Osteoblast (primary cell): ENCODE results near the gene NDRG4. TPM values are rescaled to one million over a fixed set of nuclear protein-coding genes. Genes with fewer than 3 reads are reported as not detected.

ENCODE experiments used
- DNase-seq: peaks from one replicate; pipeline ENCODE4 v3.0.0; 2011; ENCODE audit warnings: low spot score, mixed read lengths; ENCODE audit not compliant: insufficient read length; ENCODE audit errors: missing footprints
- H2AFZ ChIP-seq: 2 replicates; pipeline ENCODE4 v1.6.0; 2011; ENCODE audit warnings: mild to moderate bottlenecking, low read length
- H3K27ac ChIP-seq: 2 replicates; pipeline ENCODE4 v1.5.1; 2011; ENCODE audit warnings: mild to moderate bottlenecking, low read depth, low read length, moderate library complexity
- H3K27me3 ChIP-seq: 2 replicates; pipeline ENCODE4 v1.6.0; 2012; ENCODE audit warnings: mild to moderate bottlenecking, control low read depth, inconsistent platforms, low read length, moderate library complexity; ENCODE audit not compliant: insufficient read depth
- H3K36me3 ChIP-seq: 2 replicates; pipeline ENCODE4 v1.5.1; 2011; ENCODE audit warnings: mild to moderate bottlenecking, low read length, control low read depth, moderate library complexity; ENCODE audit not compliant: insufficient read depth
- H3K4me1 ChIP-seq: 2 replicates; pipeline ENCODE4 v1.5.1; 2011; ENCODE audit warnings: mild to moderate bottlenecking, low read length, control low read depth, moderate library complexity; ENCODE audit not compliant: insufficient read depth
- H3K4me2 ChIP-seq: 2 replicates; pipeline ENCODE4 v1.6.0; 2011; ENCODE audit warnings: mild to moderate bottlenecking, low read length; ENCODE audit not compliant: insufficient read depth
- H3K4me3 ChIP-seq: fragments of 200-600 bp; sonication (generic); 3 replicates; pipeline ENCODE4 v1.5.1; 2012; ENCODE audit warnings: mild to moderate bottlenecking, low read length, inconsistent platforms; ENCODE audit not compliant: insufficient read depth
- H3K79me2 ChIP-seq: 2 replicates; pipeline ENCODE4 v1.6.0; 2012; ENCODE audit warnings: mild to moderate bottlenecking, low read length, control low read depth, inconsistent platforms; ENCODE audit not compliant: insufficient read depth
- H3K9me3 ChIP-seq: 2 replicates; pipeline ENCODE4 v1.5.1; 2011; ENCODE audit warnings: low read depth, low read length, control low read depth
- H4K20me1 ChIP-seq: 2 replicates; pipeline ENCODE4 v1.6.0; 2012; ENCODE audit warnings: mild to moderate bottlenecking, low read length, control low read depth; ENCODE audit not compliant: insufficient read depth
- CTCF ChIP-seq: IDR thresholded peaks from 2 replicates; pipeline ENCODE4 v1.5.1; 2011; ENCODE audit warnings: mild to moderate bottlenecking, low read depth, low read length, moderate library complexity; ENCODE audit errors: extremely low read depth
- small RNA-seq: library from RNA; depleted of rRNA; stranded (forward); fragments of <200 nt; gene quantifications from one replicate; pipeline ENCODE3, GENCODE V24; 2012
- total RNA-seq: library from RNA; depleted of rRNA; stranded (reverse); fragments of >200 nt; gene quantifications from 2 replicates; pipeline ENCODE4 v1.2.3, GENCODE V29; 2012

NDRG4 gene
- total RNA-seq, 1 donor, result 8.0 TPM

GRCh38 chr16:58548378-58548777, 48.4 kb downstream of the NDRG4 start:
- no peak overlapping the region for H3K27ac ChIP-seq
- DNase-seq, result no peak
- no peak overlapping the region for H3K4me3 ChIP-seq
- no peaks in the 10 kb centered on the region for H3K27me3 ChIP-seq
- TF ChIP-seq CTCF, result no peak
- no peak overlapping the region for H2AFZ ChIP-seq
- H3K79me2 ChIP-seq, result peaks cover 14% of the 10 kb centered on the region
- H3K36me3 ChIP-seq, result peaks cover 90% of the 10 kb centered on the region
- H3K4me1 ChIP-seq, result peaks cover 5% of the 10 kb centered on the region
- H3K9me3 ChIP-seq, result no peaks in the 10 kb centered on the region
- peaks cover 3% of the 10 kb centered on the region for H4K20me1 ChIP-seq
- no peak overlapping the region for H3K4me2 ChIP-seq

- Histone ChIP-seq H3K36me3 (peaks cover 82% of the 10 kb centered on the region), H3K9me3 (no peaks in the 10 kb centered on the region), H3K4me2 (no peak overlapping the region), H4K20me1 (peaks cover 3% of the 10 kb centered on the region), H2AFZ (no peak overlapping the region), H3K27ac (no peak overlapping the region), H3K27me3 (no peaks in the 10 kb centered on the region), H3K79me2 (peaks cover 13% of the 10 kb centered on the region), H3K4me3 (no peak overlapping the region), H3K4me1 (peaks cover 5% of the 10 kb centered on the region)
- no peak for TF ChIP-seq CTCF
- no peak for DNase-seq
Measured at GRCh38 chr16:58551496-58551895, 51.6 kb downstream of the NDRG4 start.

- H3K9me3 ChIP-seq, result no peaks in the 10 kb centered on the region
- no peaks in the 10 kb centered on the region for H3K27me3 ChIP-seq
- no peak overlapping the region for H2AFZ ChIP-seq
- no peak overlapping the region for H3K4me2 ChIP-seq
- no peak overlapping the region for H3K4me3 ChIP-seq
- peaks cover 22% of the 10 kb centered on the region for H3K79me2 ChIP-seq
- peaks cover 70% of the 10 kb centered on the region for H3K36me3 ChIP-seq
- no peaks in the 10 kb centered on the region for H3K4me1 ChIP-seq
- H3K27ac ChIP-seq, result no peak overlapping the region
- peaks cover 3% of the 10 kb centered on the region for H4K20me1 ChIP-seq
- TF ChIP-seq CTCF, result no peak
- no peak for DNase-seq
Measured at GRCh38 chr16:58556678-58557077, 56.7 kb downstream of the NDRG4 start.

Small RNA genes within 50 kb of the gene (small RNA-seq; reads per million reads assigned to genes)
- gene RNU6-103P (not detected), gene SNORA46 (573 reads per million, percentile 99 among the genes with 10 or more reads in this experiment), gene SNORA50A (not detected)

Other genes with a start within 250 kb of the NDRG4 start
- gene PRSS54, start 205.1 kb upstream of the NDRG4 start, total RNA-seq, result not detected in 2 replicates
- gene GINS3, start 107.7 kb upstream of the NDRG4 start, total RNA-seq, result 1.1 and 1.8 TPM in 2 replicates
- 12.3 and 17.7 TPM in 2 replicates for gene SETD6, start 15.4 kb downstream of the NDRG4 start, total RNA-seq
- 114 and 122 TPM in 2 replicates for gene CNOT1, start 129.7 kb downstream of the NDRG4 start, total RNA-seq
- gene SLC38A7, start 184.6 kb downstream of the NDRG4 start, total RNA-seq, result 65.1 and 68.4 TPM in 2 replicates
- gene GOT2, start 234.2 kb downstream of the NDRG4 start, total RNA-seq, result 19.2 and 21.4 TPM in 2 replicates